Activated CD8-positive, alpha-beta memory T cell treated with anti-CD3 and anti-CD28 coated beads, Interleukin-2, amount 10 ng/mL, durations not matched to agents 7 days and 5 days (primary cell): ENCODE measurements around the gene ESR1. TPM values are rescaled to one million over a fixed set of nuclear protein-coding genes. Genes with fewer than 3 reads are reported as not detected.
A peak's percentile ranks its signal among the peaks of the same experiment; 100 is the strongest.

Experiments
- ATAC-seq: fragments of 150-1000 bp; cut with Tn5 transposase; one replicate; pipeline ENCODE4 v1.10.0; 2021; ENCODE audit warnings: moderate library complexity
- CTCF ChIA-PET: fragments of 350-600 bp; sonication (Branson Sonifier 250); formaldehyde crosslinking; loops from one replicate; lab custom pipeline; 2021; ENCODE audit warnings: antibody characterized with exemption; lab: Charles Lee
- DNase-seq: peaks from one replicate; pipeline ENCODE4 v3.0.0-alpha.2; 2020
- H3K27ac Mint-ChIP-seq: one replicate; pipeline ENCODE4 v1.8.0; 2021; ENCODE audit warnings: mild to moderate bottlenecking, mixed read lengths
- H3K27me3 Mint-ChIP-seq: one replicate; pipeline ENCODE4 v1.8.0; 2021; ENCODE audit warnings: mixed read lengths
- H3K36me3 Mint-ChIP-seq: one replicate; pipeline ENCODE4 v1.8.0; 2021; ENCODE audit warnings: mild to moderate bottlenecking, mixed read lengths
- H3K4me1 Mint-ChIP-seq: one replicate; pipeline ENCODE4 v1.8.0; 2021; ENCODE audit warnings: mixed read lengths
- H3K4me3 Mint-ChIP-seq: one replicate; pipeline ENCODE4 v1.8.0; 2021; ENCODE audit warnings: mild to moderate bottlenecking, moderate library complexity, mixed read lengths
- H3K9me3 Mint-ChIP-seq: one replicate; pipeline ENCODE4 v1.8.0; 2022; ENCODE audit warnings: low read depth, mixed read lengths
- total RNA-seq, 2 experiments: library from RNA; stranded (reverse); gene quantifications; one replicate each; pipeline ENCODE4 v1.2.3, GENCODE V29; 2021

Gene ESR1
- total RNA-seq, 2 experiments from 2014 or later = 0.21 TPM; not detected in 1

GRCh38 chr6:151796842-151797530, 10.5 kb upstream of the ESR1 start:
- Mint-ChIP-seq H3K27me3 (peaks cover 20% of the 10 kb centered on the region), H3K36me3 (no peaks in the 10 kb centered on the region), H3K4me3 (no peak overlapping the region), H3K27ac (no peak overlapping the region), H3K4me1 (no peaks in the 10 kb centered on the region), H3K9me3 (no peaks in the 10 kb centered on the region)
- ATAC-seq (no peak), DNase-seq (no peak)
- CTCF ChIA-PET = no interaction called here

GRCh38 chr6:151803743-151804142, 3.7 kb upstream of the ESR1 start:
- no peak for ATAC-seq
- Mint-ChIP-seq H3K27me3 (peaks cover 49% of the 10 kb centered on the region), H3K4me3 (no peak overlapping the region), H3K27ac (no peak overlapping the region), H3K36me3 (no peaks in the 10 kb centered on the region), H3K4me1 (peaks cover 10% of the 10 kb centered on the region), H3K9me3 (no peaks in the 10 kb centered on the region)
- no peak for DNase-seq
- CTCF ChIA-PET = no interaction called here

- H3K4me3 Mint-ChIP-seq = no peak overlapping the region
- CTCF ChIA-PET = no interaction called here
- peaks cover 10% of the 10 kb centered on the region for H3K4me1 Mint-ChIP-seq
- peaks cover 50% of the 10 kb centered on the region for H3K27me3 Mint-ChIP-seq
- no peak overlapping the region for H3K27ac Mint-ChIP-seq
- DNase-seq (no peak), ATAC-seq (no peak)
- H3K9me3 Mint-ChIP-seq = no peaks in the 10 kb centered on the region
- no peaks in the 10 kb centered on the region for H3K36me3 Mint-ChIP-seq
Measured at GRCh38 chr6:151804585-151805285, 2.7 kb upstream of the ESR1 start.

- H3K27me3 Mint-ChIP-seq = peaks cover 55% of the 10 kb centered on the region
Measured at GRCh38 chr6:151805286-151805840, 2.1 kb upstream of the ESR1 start.

GRCh38 chr6:151806757-151807512, 547 bp upstream of the ESR1 start:
- Mint-ChIP-seq H3K4me3 (peak overlapping the region; percentile 15), H3K27me3 (peaks cover 61% of the 10 kb centered on the region), H3K9me3 (no peaks in the 10 kb centered on the region), H3K36me3 (no peaks in the 10 kb centered on the region), H3K4me1 (peaks cover 10% of the 10 kb centered on the region), H3K27ac (no peak overlapping the region)
- CTCF ChIA-PET = no interaction called here
- DNase-seq (no peak), ATAC-seq (no peak)

More at GRCh38 chr6:151805286-151805840, 2.1 kb upstream of the ESR1 start:
- Mint-ChIP-seq H3K9me3 (no peaks in the 10 kb centered on the region), H3K4me3 (no peak overlapping the region), H3K4me1 (peaks cover 10% of the 10 kb centered on the region), H3K27ac (no peak overlapping the region), H3K36me3 (no peaks in the 10 kb centered on the region)
- no peak for DNase-seq
- CTCF ChIA-PET = no interaction called here
- ATAC-seq = no peak

- Mint-ChIP-seq H3K36me3 (no peaks in the 10 kb centered on the region), H3K4me3 (peak overlapping the region; percentile 43), H3K27me3 (peaks cover 66% of the 10 kb centered on the region), H3K4me1 (peaks cover 10% of the 10 kb centered on the region), H3K27ac (peak overlapping the region; percentile 32), H3K9me3 (no peaks in the 10 kb centered on the region)
- CTCF ChIA-PET = interaction anchor here (1.3 kb wide), 1 partner anchor 43 kb away, joined by 3 read pairs; no protein-coding TSS in a partner anchor
- DNase-seq = no peak
- ATAC-seq = peak; percentile 39
Measured at GRCh38 chr6:151808371-151809241, 1.1 kb downstream of the ESR1 start.

GRCh38 chr6:151811081-151811480, 3.6 kb downstream of the ESR1 start:
- no peak overlapping the region for H3K27ac Mint-ChIP-seq
- DNase-seq = no peak
- no peaks in the 10 kb centered on the region for H3K36me3 Mint-ChIP-seq
- no peak for ATAC-seq
- peaks cover 10% of the 10 kb centered on the region for H3K4me1 Mint-ChIP-seq
- CTCF ChIA-PET = no interaction called here
- peaks cover 66% of the 10 kb centered on the region for H3K27me3 Mint-ChIP-seq
- no peak overlapping the region for H3K4me3 Mint-ChIP-seq
- H3K9me3 Mint-ChIP-seq = no peaks in the 10 kb centered on the region

GRCh38 chr6:151813858-151814257, 6.4 kb downstream of the ESR1 start:
- H3K36me3 Mint-ChIP-seq = no peaks in the 10 kb centered on the region
- no peak overlapping the region for H3K27ac Mint-ChIP-seq
- ATAC-seq (no peak), DNase-seq (no peak)
- no peak overlapping the region for H3K4me3 Mint-ChIP-seq
- peaks cover 54% of the 10 kb centered on the region for H3K27me3 Mint-ChIP-seq
- H3K4me1 Mint-ChIP-seq = no peaks in the 10 kb centered on the region
- H3K9me3 Mint-ChIP-seq = no peaks in the 10 kb centered on the region
- CTCF ChIA-PET = no interaction called here

- Mint-ChIP-seq H3K4me3 (no peak overlapping the region), H3K27me3 (peaks cover 47% of the 10 kb centered on the region), H3K4me1 (no peaks in the 10 kb centered on the region), H3K36me3 (no peaks in the 10 kb centered on the region), H3K27ac (no peak overlapping the region), H3K9me3 (no peaks in the 10 kb centered on the region)
- DNase-seq (no peak), ATAC-seq (no peak)
- CTCF ChIA-PET = no interaction called here
Measured at GRCh38 chr6:151814614-151815013, 7.1 kb downstream of the ESR1 start.

GRCh38 chr6:151822252-151823111, 15.0 kb downstream of the ESR1 start:
- Mint-ChIP-seq H3K36me3 (no peaks in the 10 kb centered on the region), H3K4me3 (no peak overlapping the region), H3K9me3 (no peaks in the 10 kb centered on the region), H3K27ac (no peak overlapping the region), H3K4me1 (no peaks in the 10 kb centered on the region), H3K27me3 (peaks cover 9% of the 10 kb centered on the region)
- CTCF ChIA-PET = no interaction called here
- ATAC-seq (no peak), DNase-seq (no peak)

GRCh38 chr6:151826517-151827142, 19.1 kb downstream of the ESR1 start:
- Mint-ChIP-seq H3K4me1 (no peaks in the 10 kb centered on the region), H3K9me3 (no peaks in the 10 kb centered on the region), H3K36me3 (no peaks in the 10 kb centered on the region), H3K27ac (no peak overlapping the region), H3K4me3 (no peak overlapping the region), H3K27me3 (peaks cover 7% of the 10 kb centered on the region)
- no peak for DNase-seq
- no peak for ATAC-seq
- CTCF ChIA-PET = no interaction called here

- Mint-ChIP-seq H3K27ac (no peak overlapping the region), H3K4me3 (no peak overlapping the region), H3K36me3 (no peaks in the 10 kb centered on the region), H3K27me3 (peaks cover 11% of the 10 kb centered on the region), H3K4me1 (no peaks in the 10 kb centered on the region), H3K9me3 (no peaks in the 10 kb centered on the region)
- no peak for ATAC-seq
- CTCF ChIA-PET = no interaction called here
- no peak for DNase-seq
Measured at GRCh38 chr6:151832710-151833109, 25.2 kb downstream of the ESR1 start.
